SU-DHL-6 (cell line): Measurements from ENCODE around the gene EXOC4.

ENCODE experiments used
- CTCF ChIP-seq: fragments of 200-600 bp; sonication (generic); IDR thresholded peaks from one replicate; pipeline ENCODE4 v1.5.1; 2017; ENCODE audit warnings: antibody characterized with exemption, mild to moderate bottlenecking, low read length, moderate library complexity; ENCODE audit not compliant: insufficient read depth, poor library complexity, severe bottlenecking
- EZH2phosphoT487 ChIP-seq: fragments of 200-600 bp; sonication (generic), shearing (Covaris generic); conservative IDR thresholded peaks from 2 replicates; pipeline ENCODE4 v1.6.1; 2018; ENCODE audit warnings: mild to moderate bottlenecking, antibody characterized with exemption, low read length, moderate library complexity, mixed read lengths

- no peak for TF ChIP-seq CTCF
- no peak for TF ChIP-seq EZH2phosphoT487
Measured at GRCh38 chr7:133887459-133887858, 634.6 kb downstream of the EXOC4 start.
